NCI-H128 (cell line): Measurements from ENCODE around the gene CFI.
"Not testable (repeated sequence)": the region's sequence is repeated elsewhere in the genome, so short reads cannot be mapped to it uniquely, and the experiment has no call there.

ENCODE experiments used
- DNase-seq: peaks from one replicate; lab custom pipeline; 2025; ENCODE audit not compliant: unreplicated experiment; lab: John Stamatoyannopoulos, UW

Gene CFI

GRCh38 chr4:109801099-109801789 lies 555 bp downstream of the CFI start:
- DNase-seq: no peak

DNA sequence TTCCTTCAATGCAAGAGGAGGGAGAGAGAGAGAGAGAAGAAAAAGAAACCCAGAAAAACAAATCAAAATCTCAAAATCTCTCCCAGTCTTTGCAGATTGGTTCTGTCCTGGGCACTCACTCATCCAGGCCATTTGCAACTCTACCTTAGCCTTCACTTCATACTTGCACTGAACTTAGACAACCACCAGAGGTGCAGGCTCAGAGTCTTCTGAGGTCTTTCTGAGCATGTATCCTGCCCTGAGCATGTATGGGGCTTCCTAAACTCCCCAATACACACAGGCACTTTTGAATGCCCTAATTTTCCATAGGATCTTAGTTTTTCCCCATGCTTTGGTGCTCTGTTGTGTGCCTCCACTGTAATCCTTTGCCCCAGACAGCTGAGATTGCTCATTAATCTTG lies 2.9 kb downstream of the CFI start:
- no peak for DNase-seq

DNA sequence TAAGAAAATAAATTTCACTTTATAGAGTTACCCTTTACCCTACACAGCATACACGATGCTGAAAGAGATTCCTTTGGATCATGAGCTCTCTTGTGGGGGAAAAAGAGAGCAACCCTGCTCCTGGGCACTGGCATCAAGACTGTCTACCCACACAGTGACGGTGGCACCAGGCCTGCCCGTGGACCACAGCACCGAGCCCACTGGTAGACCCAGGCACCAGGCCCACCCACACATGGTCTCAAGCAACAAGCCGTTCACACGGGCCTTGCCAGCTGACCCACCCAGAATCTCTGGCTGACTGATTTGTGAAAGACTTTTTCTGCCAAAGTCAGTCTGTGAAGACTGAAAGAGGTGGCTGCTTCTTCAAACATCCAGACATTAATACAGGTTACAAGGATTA lies 6.7 kb downstream of the CFI start:
- no peak for DNase-seq

DNA sequence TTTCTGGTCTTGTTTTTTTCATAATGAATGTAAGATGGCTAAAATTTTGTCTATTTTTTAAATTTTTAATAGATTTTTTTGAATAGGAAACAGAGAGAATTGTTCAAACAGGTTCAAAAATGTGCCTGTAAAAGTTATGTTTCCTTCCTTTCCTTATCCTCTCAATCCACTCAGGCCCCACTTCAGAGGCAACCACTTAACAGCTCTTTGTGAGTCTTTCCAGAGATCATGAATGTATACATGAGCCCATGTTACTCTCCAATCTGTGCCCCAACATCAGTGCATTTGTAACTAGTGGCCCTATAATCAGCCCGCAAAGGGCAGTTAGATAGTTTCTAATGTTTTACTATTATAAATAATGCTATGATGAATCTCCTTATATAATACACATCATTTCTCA lies 14.0 kb downstream of the CFI start:
- DNase-seq: no peak

DNA sequence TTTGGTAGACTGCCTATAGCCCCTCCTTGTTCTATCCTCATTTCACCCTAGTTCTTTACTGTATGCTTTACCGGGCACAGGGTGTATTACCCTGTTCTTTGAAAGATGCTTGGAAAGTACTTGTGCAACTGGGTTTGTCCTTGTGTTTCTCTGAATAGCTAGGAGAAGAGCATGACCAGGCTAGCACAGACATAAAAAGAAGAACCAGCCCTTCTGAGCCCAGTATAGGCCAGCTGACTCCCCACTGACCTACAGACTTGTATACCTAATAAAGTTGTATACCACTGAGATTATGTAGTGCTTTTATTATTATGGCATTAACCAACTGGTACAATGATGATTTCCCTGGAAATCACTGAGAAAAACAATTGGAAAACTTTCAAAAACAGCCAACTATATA lies 15.0 kb downstream of the CFI start:
- no peak for DNase-seq

DNA sequence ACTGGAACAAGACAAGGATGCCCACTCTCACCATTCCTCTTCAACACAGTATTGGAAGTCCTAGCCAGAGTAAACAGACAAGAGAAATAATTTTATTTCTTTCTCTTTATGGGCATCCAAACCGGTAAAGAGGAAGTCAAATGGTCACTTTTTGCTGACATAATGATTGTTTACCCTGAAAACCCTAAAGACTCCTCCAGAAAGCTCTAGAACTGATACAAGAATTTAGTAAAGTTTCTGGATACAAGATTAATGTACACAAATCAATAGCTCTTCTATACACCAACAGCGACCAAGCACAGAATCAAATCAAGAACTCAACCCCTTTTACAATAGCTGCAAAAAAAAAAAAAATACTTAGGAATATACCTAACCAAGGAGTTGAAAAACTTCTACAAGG lies 19.7 kb downstream of the CFI start:
- not testable (repeated sequence) for DNase-seq

DNA sequence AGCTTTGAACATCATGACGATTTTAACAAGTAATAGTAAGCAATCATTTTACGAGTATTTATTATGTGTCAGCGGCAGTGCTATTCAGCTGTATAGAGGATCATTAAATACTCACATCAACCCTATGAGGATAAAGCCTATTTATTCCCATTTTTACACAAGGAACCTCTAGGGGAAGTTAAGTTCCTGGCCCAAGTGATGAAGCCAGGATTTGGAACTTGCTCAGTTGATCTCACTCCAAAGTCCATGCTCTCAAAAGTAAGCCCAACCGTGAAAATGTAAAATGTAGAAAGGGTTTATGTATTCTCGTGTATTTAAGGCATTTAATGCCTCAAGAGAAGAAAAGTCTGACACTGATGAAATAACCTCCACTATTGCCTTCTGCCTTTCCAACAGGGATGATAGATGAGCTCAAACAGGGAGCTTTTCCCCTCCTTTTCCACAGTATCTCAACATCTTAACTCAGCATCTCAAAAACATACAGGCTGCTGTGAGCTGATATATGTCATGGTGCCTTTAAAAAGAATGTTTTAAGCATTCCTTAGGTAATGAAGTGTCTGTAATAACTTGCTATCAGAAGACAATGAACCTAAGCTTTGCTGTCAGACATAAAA lies 36.9 kb downstream of the CFI start:
- DNase-seq: no peak

DNA sequence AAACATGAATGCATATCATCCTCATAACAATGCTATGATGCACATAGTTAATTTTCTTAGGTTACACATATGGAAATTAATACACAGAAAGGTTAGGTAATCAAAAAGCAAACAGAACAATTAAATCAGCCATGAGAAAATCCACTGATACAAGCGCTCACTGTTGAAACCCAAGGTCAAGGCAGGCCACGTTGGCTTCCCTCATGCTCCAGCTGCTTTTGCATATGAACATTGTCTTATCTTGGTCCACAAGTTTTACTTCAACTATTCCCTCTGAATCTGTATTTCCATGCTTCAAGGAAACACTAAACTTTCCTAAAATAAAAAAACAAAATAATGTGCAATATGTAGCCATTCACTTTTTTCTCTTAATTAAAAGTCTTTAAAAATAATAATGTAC lies 37.4 kb downstream of the CFI start:
- no peak for DNase-seq

DNA sequence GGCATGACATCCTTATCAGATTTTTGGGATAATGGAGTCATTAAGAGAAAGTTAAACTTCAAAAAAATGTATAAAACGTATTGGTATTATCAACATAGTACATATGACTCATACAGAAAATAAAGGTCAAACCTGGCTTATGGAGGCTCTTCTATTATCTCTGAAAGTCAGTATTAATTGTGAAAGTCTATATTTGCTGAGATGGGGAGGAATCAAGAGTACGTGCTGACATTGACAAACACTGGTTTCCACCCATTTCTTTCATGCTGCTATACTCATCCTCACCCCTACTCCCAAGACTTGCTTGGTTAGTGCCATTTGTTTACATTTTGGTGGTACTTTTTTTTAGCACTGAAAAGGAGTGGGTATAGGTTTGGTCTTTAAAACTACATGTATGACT lies 41.1 kb downstream of the CFI start:
- DNase-seq: no peak

- DNase-seq: no peak
Observed at GRCh38 chr4:109755656-109756055, 46.1 kb downstream of the CFI start.

DNA sequence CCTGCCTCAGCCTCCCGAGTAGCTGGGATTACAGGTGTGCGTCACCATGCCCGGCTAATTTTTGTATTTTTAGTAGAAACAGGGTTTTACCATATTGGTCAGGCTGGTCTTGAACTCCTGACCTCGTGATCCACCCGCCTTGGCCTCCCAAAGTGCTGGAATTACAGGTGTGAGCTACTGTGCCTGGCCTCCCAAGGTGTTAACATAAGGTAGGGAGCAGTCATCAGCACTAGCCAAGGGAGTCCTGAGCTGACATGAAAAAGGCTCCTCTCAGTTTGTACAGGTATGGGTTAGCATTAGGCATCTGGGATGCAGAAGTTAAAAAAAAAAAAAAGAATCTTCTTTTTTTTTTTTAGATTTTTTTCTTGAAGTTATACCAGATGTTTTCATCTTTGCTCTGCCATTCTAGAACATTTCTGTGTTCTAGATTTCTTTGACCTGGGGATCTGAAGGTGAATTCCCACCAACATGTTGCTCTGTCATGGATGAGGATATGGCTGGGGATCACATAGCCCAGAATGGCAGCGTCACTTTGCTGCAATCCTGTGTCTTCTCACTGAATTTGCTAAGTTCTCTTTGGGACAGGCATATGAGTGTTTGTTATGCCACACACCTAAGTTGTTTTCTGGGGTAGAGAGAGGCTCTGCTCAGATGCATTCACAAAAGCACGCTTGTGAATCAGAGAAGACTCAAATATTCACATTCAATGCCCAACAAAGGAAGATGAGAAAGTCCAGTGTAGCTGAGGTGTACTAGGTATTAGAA lies 47.5 kb downstream of the CFI start:
- DNase-seq: no peak

- no peak for DNase-seq
Observed at GRCh38 chr4:109752525-109752924, 49.3 kb downstream of the CFI start.

DNA sequence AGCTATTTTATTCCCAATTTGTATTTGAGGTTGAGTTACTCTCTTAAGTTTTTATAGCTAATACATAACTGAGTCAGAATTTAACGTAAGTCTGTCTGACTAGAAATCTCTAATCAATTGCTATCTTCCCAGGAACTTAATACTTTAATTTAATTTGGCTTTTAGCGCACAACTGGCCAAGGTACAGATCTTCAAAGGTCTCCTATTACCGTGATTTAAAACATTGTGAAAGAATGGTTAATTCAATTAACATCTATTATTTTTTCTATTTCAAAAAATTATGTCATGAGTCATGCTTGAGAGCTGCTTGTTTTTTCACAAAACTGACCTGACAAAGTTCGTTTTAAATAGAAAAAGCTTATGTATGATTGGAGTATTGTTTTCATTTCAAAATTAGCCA lies 49.9 kb downstream of the CFI start:
- DNase-seq: no peak

DNA sequence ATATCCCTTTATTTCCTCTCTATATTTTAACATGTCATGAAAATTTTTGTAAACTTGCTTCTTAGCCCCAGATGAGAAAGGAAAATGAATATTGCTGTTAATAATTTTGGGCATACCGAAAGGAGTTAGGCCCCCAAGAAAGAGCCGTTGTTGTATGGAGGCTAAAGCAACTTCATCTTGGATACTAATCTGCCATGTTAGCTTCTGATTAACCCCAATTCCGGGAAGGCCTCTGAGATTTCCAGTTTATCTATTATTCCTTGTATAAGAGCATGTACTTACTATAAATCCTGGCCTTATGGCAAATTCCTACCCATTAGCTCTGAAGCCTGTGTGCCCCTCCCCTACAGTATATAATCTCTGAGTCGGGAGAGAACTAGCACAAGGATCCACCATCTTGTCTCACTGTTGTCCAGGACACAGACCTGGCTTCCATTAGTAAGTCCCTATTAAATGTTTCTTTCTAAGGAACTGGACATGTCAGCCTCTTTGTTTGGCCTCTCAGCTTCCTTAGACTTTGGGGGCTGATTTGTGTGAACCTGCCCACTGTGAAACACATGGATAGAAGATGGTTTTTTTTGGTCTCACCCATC lies 51.1 kb downstream of the CFI start:
- no peak for DNase-seq

DNA sequence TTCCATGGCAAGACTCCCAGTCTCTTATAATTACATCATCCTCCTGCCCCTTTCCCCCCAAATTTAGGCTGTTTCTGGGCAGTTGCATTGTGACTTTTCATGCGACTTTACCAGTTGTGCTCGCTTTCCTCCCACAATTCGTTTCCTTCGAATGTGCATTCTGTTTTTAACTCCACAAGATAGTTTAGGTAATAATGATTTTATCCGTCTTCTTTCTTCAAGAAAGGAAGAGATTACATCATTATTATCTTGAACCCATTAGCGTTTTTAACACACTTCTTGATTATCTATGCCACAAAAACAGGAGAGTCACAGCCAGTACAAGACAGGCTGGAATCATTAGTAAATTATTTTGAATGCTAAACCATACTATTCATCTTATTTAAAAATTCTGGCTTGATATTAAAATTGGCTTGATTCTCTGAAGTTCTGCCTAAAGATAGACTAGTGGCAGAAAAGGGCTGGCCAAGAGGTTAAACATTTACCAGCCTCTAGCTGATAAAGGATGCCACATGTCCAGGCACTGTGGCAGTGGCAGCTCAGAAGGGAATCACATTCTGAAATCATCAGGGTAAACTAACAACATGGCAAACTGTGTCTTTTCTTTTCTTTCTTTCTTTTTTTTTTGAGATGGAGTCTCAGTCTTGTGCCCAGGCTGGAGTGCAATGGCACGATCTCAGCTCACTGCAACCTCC lies 52.3 kb downstream of the CFI start:
- DNase-seq: no peak

- no peak for DNase-seq
Observed at GRCh38 chr4:109748114-109748513, 53.7 kb downstream of the CFI start.

DNA sequence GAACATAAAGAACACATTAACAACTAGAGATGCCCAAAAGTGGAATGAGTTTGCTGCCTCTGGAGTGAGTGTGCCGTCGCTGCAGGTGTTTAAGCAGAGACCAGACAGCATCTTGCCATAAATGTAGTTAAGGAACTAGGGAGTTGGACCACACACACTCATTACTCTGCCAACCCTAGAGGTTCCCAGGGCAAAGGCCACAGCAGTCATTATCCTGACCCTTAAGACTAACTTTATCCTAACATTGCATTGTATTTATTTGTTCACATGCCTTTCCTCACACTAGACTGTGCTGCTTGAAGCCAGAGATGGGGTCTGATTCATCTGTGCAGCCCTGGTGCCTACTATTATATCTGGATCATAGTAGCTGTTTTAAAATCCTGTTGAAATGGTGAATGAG lies 55.1 kb downstream of the CFI start:
- DNase-seq: no peak

DNA sequence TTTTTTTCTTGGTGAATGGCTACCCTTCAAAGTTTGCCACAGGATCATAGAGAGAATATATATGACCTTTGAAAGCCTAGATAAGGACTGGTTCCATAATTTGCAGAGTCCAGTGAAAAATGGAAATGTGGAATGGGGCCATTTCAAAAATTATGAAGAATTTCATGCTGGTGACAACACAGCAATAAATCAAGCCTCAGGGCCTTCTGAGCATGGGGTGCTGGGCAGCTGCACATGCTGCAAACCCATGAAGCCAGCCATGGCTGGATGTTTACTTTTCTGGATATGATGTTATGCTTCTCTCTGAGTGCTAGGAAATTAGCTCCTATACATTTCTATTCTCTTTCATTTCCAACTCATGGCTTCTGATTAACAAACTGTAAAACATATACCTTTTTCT lies 56.0 kb downstream of the CFI start:
- no peak for DNase-seq

- no peak for DNase-seq
Observed at GRCh38 chr4:109739547-109739946, 62.3 kb downstream of the CFI start.

DNA sequence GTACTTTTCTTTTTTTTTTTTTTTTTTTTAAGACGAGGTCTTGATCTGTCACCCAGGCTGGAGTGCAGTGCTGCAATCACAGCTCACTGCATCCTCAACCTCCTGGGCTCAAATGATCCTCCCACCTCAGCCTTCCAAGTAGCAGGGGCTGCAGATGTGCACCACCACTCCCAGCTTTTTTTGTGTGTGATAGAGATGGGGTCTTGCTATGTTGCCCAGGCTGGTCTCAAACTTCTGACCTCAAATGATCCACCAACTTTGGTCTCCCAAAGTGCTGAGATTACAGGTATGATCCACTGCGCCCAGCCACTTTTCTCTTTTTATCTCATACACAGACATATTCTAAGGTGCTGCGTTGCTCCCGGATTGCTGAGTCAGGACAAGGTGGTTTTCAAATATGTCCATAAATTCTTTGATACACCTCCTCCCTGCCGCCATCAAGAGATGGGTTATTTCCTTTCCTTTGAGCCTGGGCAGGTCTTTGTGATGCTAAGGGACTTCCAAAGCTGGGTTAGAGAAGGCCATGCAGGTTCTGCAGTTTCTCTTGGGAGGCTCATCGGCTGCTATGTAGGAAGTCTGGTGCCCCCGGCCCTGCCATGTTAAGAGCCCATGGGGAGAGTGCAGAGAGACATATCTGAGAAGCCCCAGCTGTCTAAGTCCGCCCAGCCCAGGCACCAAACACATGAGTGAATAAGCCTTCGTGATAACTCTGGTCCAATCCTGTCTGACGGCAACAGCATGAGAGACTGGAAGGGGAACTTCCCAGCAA lies 63.5 kb downstream of the CFI start:
- DNase-seq: no peak
